ENCODE results near the gene MTCL1.

Gene MTCL1

GRCh38 chr18:8686611-8687010 lies 18.7 kb upstream of the MTCL1 start:
- Histone ChIP-seq H2AFZ (ENCODE audit: low read length) (no peak overlapping the region), H3K79me2 (ENCODE audit: insufficient read depth, low read length) (no peaks in the 10 kb centered on the region), H3K4me1 (ENCODE audit: insufficient read depth, low read length, severe bottlenecking) (no peaks in the 10 kb centered on the region), H3K9me3 (ENCODE audit: low read length) (no peaks in the 10 kb centered on the region), H3K4me2 (ENCODE audit: low read length) (no peak overlapping the region), H3F3A (ENCODE audit: insufficient read depth, low read length) (no peaks in the 10 kb centered on the region), H3K27me3 (ENCODE audit: insufficient read depth, low read length) (no peaks in the 10 kb centered on the region), H3K9ac (ENCODE audit: low read length) (no peak overlapping the region), H3K36me3 (ENCODE audit: insufficient read depth, low read length) (no peaks in the 10 kb centered on the region), H3K4me3 (ENCODE audit: low read depth, low read length, poor library complexity, severe bottlenecking) (no peak overlapping the region), H3K27ac (ENCODE audit: low read depth, low read length, poor library complexity, severe bottlenecking) (no peak overlapping the region), H3K9me2 (ENCODE audit: low read depth, low read length) (no peaks in the 10 kb centered on the region), H4K20me1 (ENCODE audit: insufficient read depth, low read length) (no peaks in the 10 kb centered on the region)
- TF ChIP-seq EZH2 (IDR thresholded peaks at IDR 0.05; ENCODE audit: borderline replicate concordance, low read length), result no peak
- TF ChIP-seq CTCF (IDR thresholded peaks at IDR 0.05; ENCODE audit: low read length), result no peak

DNA sequence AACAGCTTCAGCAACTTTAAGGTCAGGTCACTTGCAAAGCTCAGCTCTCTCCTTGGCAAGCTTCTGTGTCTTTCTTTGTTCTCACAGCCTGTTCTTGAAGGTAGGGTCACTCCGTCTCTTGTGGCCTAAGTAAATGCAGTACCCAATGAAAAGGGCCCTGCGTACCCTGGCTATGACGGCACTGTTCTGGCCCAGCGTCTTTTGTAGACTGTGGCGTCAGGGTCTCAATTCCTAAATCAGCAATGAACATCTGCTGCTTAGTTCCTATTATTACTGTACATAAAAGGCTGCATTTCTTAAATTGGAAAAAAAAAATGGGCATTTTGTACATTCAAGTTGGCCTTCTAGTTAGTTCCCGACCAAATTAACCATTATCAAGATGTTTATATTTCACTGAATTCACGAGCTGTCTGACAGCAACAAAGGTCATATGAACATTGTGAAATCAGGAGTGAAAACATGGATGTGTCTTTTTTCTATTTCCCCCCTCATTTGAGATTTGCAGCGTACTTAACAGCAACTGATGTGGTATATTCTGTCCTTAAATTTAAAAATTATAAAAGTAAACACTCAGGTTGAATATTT lies 17.0 kb upstream of the MTCL1 start:
- Histone ChIP-seq H3F3A (ENCODE audit: insufficient read depth, low read length) (no peaks in the 10 kb centered on the region), H3K4me1 (ENCODE audit: insufficient read depth, low read length, severe bottlenecking) (no peaks in the 10 kb centered on the region), H4K20me1 (ENCODE audit: insufficient read depth, low read length) (no peaks in the 10 kb centered on the region), H3K9ac (ENCODE audit: low read length) (no peak overlapping the region), H3K9me2 (ENCODE audit: low read depth, low read length) (no peaks in the 10 kb centered on the region), H3K27ac (ENCODE audit: low read depth, low read length, poor library complexity, severe bottlenecking) (no peak overlapping the region), H3K9me3 (ENCODE audit: low read length) (no peaks in the 10 kb centered on the region), H3K79me2 (ENCODE audit: insufficient read depth, low read length) (no peaks in the 10 kb centered on the region), H3K4me3 (ENCODE audit: low read depth, low read length, poor library complexity, severe bottlenecking) (no peak overlapping the region), H3K36me3 (ENCODE audit: insufficient read depth, low read length) (no peaks in the 10 kb centered on the region), H3K4me2 (ENCODE audit: low read length) (no peak overlapping the region), H3K27me3 (ENCODE audit: insufficient read depth, low read length) (no peaks in the 10 kb centered on the region), H2AFZ (ENCODE audit: low read length) (no peak overlapping the region)
- TF ChIP-seq EZH2 (IDR thresholded peaks at IDR 0.05; ENCODE audit: borderline replicate concordance, low read length), result no peak
- no peak for TF ChIP-seq CTCF (IDR thresholded peaks at IDR 0.05; ENCODE audit: low read length)

DNA sequence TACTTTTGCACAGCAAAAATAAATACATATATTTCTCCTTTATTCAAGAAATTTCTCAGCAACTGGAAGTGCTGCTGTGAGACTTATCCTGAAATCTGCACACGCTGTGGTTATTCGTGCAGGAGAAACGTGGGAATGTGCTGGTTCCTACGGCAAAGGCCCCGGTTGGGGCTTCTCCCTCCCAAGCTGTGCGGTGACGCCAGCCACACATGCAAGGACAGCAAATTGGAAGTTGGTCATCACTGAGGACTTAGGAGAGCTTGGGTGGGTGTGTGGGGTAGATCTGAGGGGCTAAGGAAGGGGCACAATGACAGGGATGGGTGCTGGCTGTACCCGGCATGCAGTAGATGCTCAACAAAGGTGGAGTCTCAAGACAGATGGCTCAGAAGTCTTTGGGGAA lies 16.5 kb upstream of the MTCL1 start:
- Histone ChIP-seq H3K4me1 (ENCODE audit: insufficient read depth, low read length, severe bottlenecking) (no peaks in the 10 kb centered on the region), H3K4me3 (ENCODE audit: low read depth, low read length, poor library complexity, severe bottlenecking) (no peak overlapping the region), H3K36me3 (ENCODE audit: insufficient read depth, low read length) (no peaks in the 10 kb centered on the region), H3K9ac (ENCODE audit: low read length) (no peak overlapping the region), H3K9me3 (ENCODE audit: low read length) (no peaks in the 10 kb centered on the region), H3F3A (ENCODE audit: insufficient read depth, low read length) (no peaks in the 10 kb centered on the region), H3K27me3 (ENCODE audit: insufficient read depth, low read length) (no peaks in the 10 kb centered on the region), H3K27ac (ENCODE audit: low read depth, low read length, poor library complexity, severe bottlenecking) (no peak overlapping the region), H3K9me2 (ENCODE audit: low read depth, low read length) (no peaks in the 10 kb centered on the region), H3K79me2 (ENCODE audit: insufficient read depth, low read length) (no peaks in the 10 kb centered on the region), H2AFZ (ENCODE audit: low read length) (no peak overlapping the region), H4K20me1 (ENCODE audit: insufficient read depth, low read length) (no peaks in the 10 kb centered on the region), H3K4me2 (ENCODE audit: low read length) (no peak overlapping the region)
- TF ChIP-seq EZH2 (IDR thresholded peaks at IDR 0.05; ENCODE audit: borderline replicate concordance, low read length) (no peak), CTCF (IDR thresholded peaks at IDR 0.05; ENCODE audit: low read length) (no peak)
